Thymus (tissue), 11 donors: ENCODE results near the gene ARPP21. TPM values are rescaled to one million over a fixed set of nuclear protein-coding genes. Genes with fewer than 3 reads are reported as not detected.

ENCODE experiments used
- DNase-seq, 9 donors: peaks; one replicate each; pipeline ENCODE4 v3.0.0-alpha.2; 2013; ENCODE audit warnings: low spot score in 9 of 9, low read depth in 6 of 9, missing footprints in 1 of 9
- H3K27ac ChIP-seq, 2 donors: one replicate each; pipeline ENCODE4 v1.5.1; 2013; ENCODE audit warnings: control low read depth in 1 of 2, low read depth in 1 of 2, low read length in 1 of 2, mild to moderate bottlenecking in 1 of 2, moderate library complexity in 1 of 2
- H3K27me3 ChIP-seq, 2 donors: one replicate each; pipeline ENCODE4 v1.5.1; 2013; ENCODE audit warnings: low read length in 1 of 2; ENCODE audit not compliant: control insufficient read depth in 2 of 2, insufficient read depth in 1 of 2
- H3K36me3 ChIP-seq, 2 donors: one replicate each; pipeline ENCODE4 v1.5.1; 2013; ENCODE audit warnings: low read length in 1 of 2, mild to moderate bottlenecking in 1 of 2, moderate library complexity in 1 of 2; ENCODE audit not compliant: control insufficient read depth in 2 of 2, insufficient read depth in 2 of 2
- H3K4me1 ChIP-seq, 2 donors: one replicate each; pipeline ENCODE4 v1.5.1; 2013; ENCODE audit warnings: low read length in 2 of 2; ENCODE audit not compliant: control insufficient read depth in 2 of 2, insufficient read depth in 2 of 2
- H3K4me3 ChIP-seq, 2 donors: one replicate each; pipeline ENCODE4 v1.5.1; 2013; ENCODE audit warnings: low read length in 2 of 2, control low read depth in 1 of 2, mild to moderate bottlenecking in 1 of 2
- H3K9me3 ChIP-seq, 2 donors: one replicate each; pipeline ENCODE4 v1.5.1; 2013; ENCODE audit warnings: low read length in 1 of 2, mild to moderate bottlenecking in 1 of 2; ENCODE audit not compliant: control insufficient read depth in 2 of 2, insufficient read depth in 1 of 2
- WGBS: extraction: QIAGEN DNeasy Blood & Tissue Kit; methylation state at CpG from one replicate; pipeline ENCODE4 v1.1.7; 2013; 5-methylcytosine and 5-hydroxymethylcytosine counted together
- polyA plus RNA-seq: library from polyadenylated mRNA; stranded (reverse); fragments of 200-250 nt; gene quantifications from one replicate; pipeline ENCODE4 v1.2.3, GENCODE V29; 2013
- total RNA-seq: library from RNA; stranded (reverse); fragments of 120-200 nt; gene quantifications from one replicate; pipeline ENCODE4 v1.2.4, GENCODE V29; 2013
- donor health status: healthy.

The ARPP21 gene
- total and polyA plus RNA-seq, 2 donors, result 50.8 to 136 TPM

DNA sequence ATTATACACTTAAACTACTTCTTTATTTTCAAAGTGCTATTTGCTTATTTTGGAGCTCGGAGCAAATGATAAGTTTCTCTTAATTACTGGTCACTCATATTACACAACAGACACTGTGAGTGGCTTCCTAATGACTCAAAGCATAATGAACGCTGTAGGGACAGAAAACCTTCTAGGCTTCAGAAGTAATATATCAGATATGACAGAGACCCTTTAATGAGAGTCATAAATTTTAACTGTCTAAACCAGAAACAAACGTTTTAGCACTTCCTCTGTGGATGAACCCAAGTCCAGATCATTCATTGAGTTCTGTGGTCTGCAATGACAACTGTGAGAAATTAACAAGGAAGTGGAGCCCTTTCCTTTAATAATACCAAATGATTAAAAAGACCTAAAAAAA, 66.6 kb downstream of the ARPP21 start:
- Histone ChIP-seq H3K27me3 (no peaks in the 10 kb centered on the region), H3K4me1 (no peaks in the 10 kb centered on the region), H3K27ac (no peak overlapping the region), H3K9me3 (no peaks in the 10 kb centered on the region), H3K36me3 (peaks cover 29 to 69% of the 10 kb centered on the region in 2 donors), H3K4me3 (no peak overlapping the region)
- DNase-seq, result no peak
- WGBS, result 59% methylated on average over 3 of the region's 3 CpGs

DNA sequence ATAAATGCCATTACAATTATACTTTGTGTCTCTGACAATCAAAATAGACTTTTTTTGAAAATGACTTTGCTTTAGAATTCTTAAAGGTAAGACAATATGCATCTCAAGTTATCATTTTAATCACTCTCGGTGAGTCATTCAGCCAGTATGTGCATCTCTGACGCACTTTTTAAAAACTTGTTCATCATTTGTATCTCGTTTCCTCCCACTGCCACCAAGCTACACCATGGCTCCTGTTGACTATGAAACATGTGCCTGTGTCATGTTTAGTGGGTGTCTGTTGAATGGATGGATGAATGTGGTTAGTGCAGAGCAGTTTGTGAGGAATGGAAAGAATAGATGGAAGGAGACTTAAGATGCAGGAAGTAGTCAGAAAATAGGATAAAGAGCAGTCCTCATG, 68.6 kb downstream of the ARPP21 start:
- Histone ChIP-seq H3K9me3 (no peaks in the 10 kb centered on the region), H3K27ac (no peak overlapping the region), H3K27me3 (no peaks in the 10 kb centered on the region), H3K36me3 (peaks cover 31 to 74% of the 10 kb centered on the region in 2 donors), H3K4me3 (no peak overlapping the region), H3K4me1 (no peaks in the 10 kb centered on the region)
- DNase-seq, result no peak
- WGBS, result 93% methylated on average over 3 of the region's 3 CpGs

DNA sequence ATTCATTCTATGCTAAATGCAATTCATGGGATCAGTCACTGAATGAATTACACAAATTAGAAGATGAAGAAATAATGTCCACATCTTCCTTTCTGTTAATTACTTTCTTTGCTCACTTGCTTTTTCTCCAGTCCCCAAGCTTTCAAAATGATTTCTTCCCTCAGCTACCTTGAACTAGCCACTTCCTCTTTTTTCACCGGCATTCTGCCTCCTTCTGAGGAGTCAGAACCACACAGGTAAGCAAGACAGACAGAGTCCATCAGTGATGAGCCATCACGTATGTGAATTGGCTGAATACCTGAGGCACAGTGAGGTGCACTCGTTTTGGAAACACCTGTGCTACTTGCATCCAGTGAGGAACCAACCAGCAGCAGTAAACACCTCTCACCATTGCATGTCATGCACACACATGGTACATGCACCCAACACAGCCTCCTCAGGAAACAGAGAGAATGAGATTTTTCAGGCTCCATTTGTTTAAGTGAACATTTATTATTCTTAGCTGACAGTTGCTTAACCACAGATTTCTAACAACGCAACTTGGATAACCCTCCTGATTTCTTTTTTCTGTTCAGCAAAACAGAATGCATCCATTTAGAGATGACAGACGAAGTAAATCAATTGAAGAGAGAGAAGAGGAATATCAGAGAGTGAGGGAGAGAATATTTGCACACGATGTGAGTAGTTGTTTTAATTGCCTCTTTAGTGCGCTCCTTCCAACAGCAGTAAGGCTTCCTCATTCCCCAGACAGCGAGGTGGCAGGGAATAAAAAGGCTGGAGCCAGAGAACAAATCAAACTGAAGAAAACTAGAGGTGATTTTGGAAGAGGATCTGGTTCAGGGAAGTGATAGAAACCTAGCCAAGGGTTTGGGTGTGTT, 69.3 kb downstream of the ARPP21 start:
- H3K4me1 ChIP-seq, result no peaks in the 10 kb centered on the region
- 70% methylated on average over 8 of the region's 8 CpGs for WGBS
- H3K27ac ChIP-seq, result no peak overlapping the region
- H3K27me3 ChIP-seq, result no peaks in the 10 kb centered on the region
- H3K36me3 ChIP-seq, result peaks cover 31 to 76% of the 10 kb centered on the region in 2 donors
- H3K9me3 ChIP-seq, result no peaks in the 10 kb centered on the region
- peak in 1 of 9 donors; percentile 21 for DNase-seq
- H3K4me3 ChIP-seq, result no peak overlapping the region

DNA sequence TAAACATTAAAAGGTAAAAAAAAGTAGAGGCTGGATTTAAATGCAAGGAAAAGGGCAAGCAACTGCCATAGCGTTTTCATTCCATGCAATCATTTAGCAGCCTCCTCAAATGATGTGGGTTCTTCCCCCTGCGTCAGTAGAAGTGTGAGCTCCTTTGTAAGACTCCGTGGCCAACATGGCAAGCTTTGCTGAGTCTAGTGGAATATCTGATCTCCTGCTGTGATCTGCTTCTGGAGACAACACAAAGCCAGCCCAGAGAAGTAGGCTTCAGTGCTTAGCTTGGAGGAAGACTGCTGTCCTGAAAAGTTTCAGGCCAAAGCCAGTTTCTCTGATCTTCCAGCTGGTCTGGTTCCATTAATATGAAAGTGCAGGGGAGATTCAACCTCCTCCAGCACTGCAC, 70.4 kb downstream of the ARPP21 start:
- no peak overlapping the region for H3K4me3 ChIP-seq
- H3K27ac ChIP-seq, result no peak overlapping the region
- over 99% methylated on average over 3 of the region's 3 CpGs for WGBS
- no peak for DNase-seq
- H3K4me1 ChIP-seq, result no peaks in the 10 kb centered on the region
- H3K36me3 ChIP-seq, result peaks cover 31 to 84% of the 10 kb centered on the region in 2 donors
- H3K9me3 ChIP-seq, result no peaks in the 10 kb centered on the region
- no peaks in the 10 kb centered on the region for H3K27me3 ChIP-seq

DNA sequence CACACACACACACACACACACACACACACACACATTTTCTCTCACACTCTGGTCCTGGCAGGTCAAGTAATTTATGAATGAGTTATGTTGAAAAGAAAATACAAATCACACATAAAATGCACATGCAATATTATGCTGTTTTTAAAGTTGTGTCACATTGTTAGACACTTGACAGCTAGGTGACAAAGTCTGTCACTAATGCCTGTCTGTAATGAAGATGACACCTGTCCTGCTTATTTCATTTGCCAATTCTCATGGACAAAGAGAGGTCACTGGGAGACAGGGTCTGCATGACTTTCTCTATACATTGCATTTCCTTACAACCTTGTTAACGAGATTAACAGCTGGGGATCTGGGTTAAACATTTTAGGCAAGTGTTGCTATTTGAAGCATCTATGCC, 71.2 kb downstream of the ARPP21 start:
- H3K4me3 ChIP-seq, result no peak overlapping the region
- H3K27me3 ChIP-seq, result no peaks in the 10 kb centered on the region
- no peaks in the 10 kb centered on the region for H3K9me3 ChIP-seq
- H3K4me1 ChIP-seq, result no peaks in the 10 kb centered on the region
- peaks cover 34 to 89% of the 10 kb centered on the region in 2 donors for H3K36me3 ChIP-seq
- 95% methylated on average over 1 of the region's 1 CpG for WGBS
- H3K27ac ChIP-seq, result no peak overlapping the region
- DNase-seq, result no peak

DNA sequence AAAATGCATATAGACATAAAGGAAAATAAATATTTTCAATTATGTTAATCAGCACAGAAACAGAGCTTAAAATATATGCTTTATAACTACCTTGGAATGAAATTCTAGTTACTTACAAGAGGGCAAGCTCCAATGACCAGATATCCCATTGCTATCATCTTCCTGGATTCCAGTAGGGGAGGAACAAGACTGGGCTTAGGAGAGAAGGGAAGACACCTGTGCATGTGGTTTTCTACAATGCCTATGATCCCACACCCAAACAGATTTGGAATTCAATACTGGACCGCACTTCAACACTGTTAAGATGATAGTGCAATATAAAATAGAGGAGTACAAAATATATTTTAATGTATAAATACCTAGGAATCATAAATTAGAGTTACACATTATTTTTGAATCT, 79.6 kb downstream of the ARPP21 start:
- 99% methylated on average over 1 of the region's 1 CpG for WGBS
- no peak overlapping the region for H3K27ac ChIP-seq
- H3K9me3 ChIP-seq, result no peaks in the 10 kb centered on the region
- peaks cover 15 to 75% of the 10 kb centered on the region in 2 donors for H3K36me3 ChIP-seq
- peaks cover 3 to 5% of the 10 kb centered on the region in 2 donors for H3K4me1 ChIP-seq
- no peak overlapping the region for H3K4me3 ChIP-seq
- H3K27me3 ChIP-seq, result no peaks in the 10 kb centered on the region
- DNase-seq, result no peak

DNA sequence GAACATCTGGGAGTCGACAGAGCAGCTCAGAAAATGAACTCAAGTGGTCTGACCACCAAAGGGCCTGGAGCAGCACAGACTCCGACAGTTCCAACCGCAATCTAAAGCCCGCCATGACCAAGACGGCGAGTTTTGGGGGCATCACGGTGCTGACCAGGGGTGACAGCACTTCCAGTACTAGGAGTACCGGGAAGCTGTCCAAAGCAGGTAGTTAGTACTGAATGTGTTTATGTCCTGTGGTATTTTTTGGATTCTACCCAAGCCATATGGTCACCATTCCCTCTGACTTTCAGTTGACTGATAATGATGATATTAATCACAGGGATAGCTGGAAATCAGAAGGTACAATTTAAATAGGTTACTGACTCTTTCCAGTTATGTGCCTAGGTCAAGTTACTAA, 82.3 kb downstream of the ARPP21 start:
- no peaks in the 10 kb centered on the region for H3K9me3 ChIP-seq
- H3K27me3 ChIP-seq, result no peaks in the 10 kb centered on the region
- H3K4me1 ChIP-seq, result peaks cover 10 to 13% of the 10 kb centered on the region in 2 donors
- H3K27ac ChIP-seq, result no peak overlapping the region
- WGBS, result 97% methylated on average over 8 of the region's 8 CpGs
- H3K36me3 ChIP-seq, result peaks cover 14 to 68% of the 10 kb centered on the region in 2 donors
- H3K4me3 ChIP-seq, result no peak overlapping the region
- DNase-seq, result no peak

DNA sequence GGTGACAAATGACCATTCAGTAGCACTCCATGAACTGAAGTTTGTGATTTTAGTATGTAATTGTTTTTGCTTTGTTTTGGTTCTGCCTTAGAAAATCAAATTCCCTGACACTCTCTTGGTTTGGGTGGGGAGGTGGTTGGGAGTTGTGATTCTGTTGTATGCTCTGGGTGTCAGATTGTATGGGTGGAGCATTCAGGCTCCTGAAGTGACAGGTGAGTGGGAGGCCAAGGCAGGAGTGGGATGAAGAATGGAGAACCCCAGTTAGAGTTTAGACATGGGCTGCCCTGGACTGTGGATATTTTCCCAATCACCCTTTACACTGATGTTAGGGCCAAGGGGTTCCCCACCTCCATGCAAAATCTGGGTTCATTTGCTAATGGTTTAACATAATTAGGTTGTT, 83.6 kb downstream of the ARPP21 start:
- Histone ChIP-seq H3K36me3 (peaks cover 16 to 72% of the 10 kb centered on the region in 2 donors), H3K27me3 (no peaks in the 10 kb centered on the region), H3K4me3 (no peak overlapping the region), H3K27ac (peak overlapping the region in 1 of 2 donors; percentile 70), H3K4me1 (peaks cover 10 to 13% of the 10 kb centered on the region in 2 donors), H3K9me3 (no peaks in the 10 kb centered on the region)
- DNase-seq, result no peak

DNA sequence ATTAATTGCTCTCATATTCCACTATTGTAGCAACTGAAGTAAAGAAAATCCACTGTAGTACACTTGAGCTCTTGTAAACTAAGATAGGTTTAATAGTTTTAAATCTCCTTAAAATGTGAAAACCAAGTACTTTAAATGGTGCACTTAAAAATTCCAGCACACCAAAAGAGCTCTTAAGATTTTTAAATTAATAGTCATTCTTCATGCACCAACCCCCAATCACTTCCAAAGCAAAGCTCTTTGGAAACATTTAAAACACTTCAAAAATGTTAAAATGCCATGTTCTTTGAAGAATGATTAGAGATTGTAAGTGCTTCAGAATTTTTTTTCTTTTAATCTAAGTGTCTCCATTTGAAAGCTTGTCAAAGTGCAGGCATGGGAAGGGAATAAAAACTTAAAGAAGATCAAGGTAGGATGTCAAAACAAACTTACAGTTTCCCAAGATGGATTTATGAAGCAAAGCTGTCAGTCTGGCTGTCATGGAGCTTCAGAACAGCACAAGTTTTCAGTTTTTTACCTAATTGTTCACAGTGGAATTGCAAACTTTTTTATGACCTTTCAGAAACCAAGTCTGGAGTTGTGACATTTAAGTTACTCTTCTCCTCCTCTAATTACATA, 84.3 kb downstream of the ARPP21 start:
- no peak for DNase-seq
- H3K4me3 ChIP-seq, result no peak overlapping the region
- H3K4me1 ChIP-seq, result peaks cover 10 to 13% of the 10 kb centered on the region in 2 donors
- no peaks in the 10 kb centered on the region for H3K9me3 ChIP-seq
- no peaks in the 10 kb centered on the region for H3K27me3 ChIP-seq
- H3K27ac ChIP-seq, result peak overlapping the region in 1 of 2 donors; percentile 70
- peaks cover 13 to 71% of the 10 kb centered on the region in 2 donors for H3K36me3 ChIP-seq
